Medulla oblongata (tissue), 1 donor: Measurements from ENCODE around the gene HES1.

ENCODE experiments used
- DNase-seq: peaks from one replicate; pipeline ENCODE4 v3.0.0-alpha.2; 2015; ENCODE audit errors: extremely low spot score

HES1 gene

GRCh38 chr3:194167480-194168282, 31.7 kb downstream of the HES1 start:
- DNase-seq: no peak

- DNase-seq: no peak
These were observed 33.0 kb downstream of the HES1 start for GRCh38 chr3:194168994-194169393.

GRCh38 chr3:194169595-194169994, 33.6 kb downstream of the HES1 start:
- DNase-seq: no peak

- DNase-seq: no peak
These were observed 34.8 kb downstream of the HES1 start for GRCh38 chr3:194170793-194171192.

GRCh38 chr3:194174406-194174805, 38.5 kb downstream of the HES1 start:
- DNase-seq: no peak

GRCh38 chr3:194174980-194175379, 39.0 kb downstream of the HES1 start:
- DNase-seq: no peak

GRCh38 chr3:194176274-194176991, 40.5 kb downstream of the HES1 start:
- no peak for DNase-seq

GRCh38 chr3:194177141-194177540, 41.2 kb downstream of the HES1 start:
- no peak for DNase-seq

GRCh38 chr3:194178128-194178527, 42.2 kb downstream of the HES1 start:
- DNase-seq: no peak

GRCh38 chr3:194178669-194179068, 42.7 kb downstream of the HES1 start:
- no peak for DNase-seq

- no peak for DNase-seq
These were observed 44.6 kb downstream of the HES1 start for GRCh38 chr3:194180570-194180969.

- no peak for DNase-seq
These were observed 45.9 kb downstream of the HES1 start for GRCh38 chr3:194181612-194182529.

- no peak for DNase-seq
These were observed 47.3 kb downstream of the HES1 start for GRCh38 chr3:194183271-194183670.

- DNase-seq: no peak
These were observed 48.4 kb downstream of the HES1 start for GRCh38 chr3:194184265-194184751.

- no peak for DNase-seq
These were observed 48.9 kb downstream of the HES1 start for GRCh38 chr3:194184801-194185200.

GRCh38 chr3:194185221-194185620, 49.3 kb downstream of the HES1 start:
- no peak for DNase-seq

GRCh38 chr3:194187233-194187944, 51.4 kb downstream of the HES1 start:
- no peak for DNase-seq
